CD14-positive monocyte (primary cell): ENCODE results near the gene RASSF7. TPM values are rescaled to one million over a fixed set of nuclear protein-coding genes. Genes with fewer than 3 reads are reported as not detected.

Source experiments
- DNase-seq, 3 donors: peaks; one replicate each; pipeline ENCODE4 v3.0.0-alpha.2; 2011 to 2022
- H2AFZ ChIP-seq: 2 replicates; pipeline ENCODE4 v1.6.0; 2012; ENCODE audit warnings: mild to moderate bottlenecking, low read depth, low read length, inconsistent platforms; ENCODE audit not compliant: insufficient read depth, poor library complexity, severe bottlenecking
- H3K27ac ChIP-seq, 2 donors: 1 replicate in 1 of 2; 2 replicates in 1 of 2; pipeline ENCODE4 v1.5.1; 2012 to 2013; ENCODE audit warnings: low read length in 2 of 2, control low read depth in 1 of 2, inconsistent platforms in 1 of 2, low read depth in 1 of 2, mild to moderate bottlenecking in 1 of 2
- H3K27me3 ChIP-seq, 2 donors: one replicate each; pipeline versions ENCODE4 v1.6.0 to v1.6.1; 2011 to 2013; ENCODE audit warnings: low read length in 2 of 2; ENCODE audit not compliant: control insufficient read depth in 2 of 2, insufficient read depth in 2 of 2
- H3K36me3 ChIP-seq, 2 donors: replicated peaks in 1 of 2; 1 replicate in 1 of 2; 2 replicates in 1 of 2; pipeline versions ENCODE4 v1.5.1 to v1.6.1; 2012 to 2013; ENCODE audit warnings: low read length in 2 of 2, control low read depth in 1 of 2, inconsistent platforms in 1 of 2, mild to moderate bottlenecking in 1 of 2; ENCODE audit not compliant: insufficient read depth in 2 of 2, control insufficient read depth in 1 of 2
- H3K4me1 ChIP-seq, 2 donors: 1 replicate in 1 of 2; 2 replicates in 1 of 2; pipeline versions ENCODE4 v1.5.1 to v1.6.1; 2012 to 2013; ENCODE audit warnings: low read length in 2 of 2, control low read depth in 1 of 2, inconsistent platforms in 1 of 2, mild to moderate bottlenecking in 1 of 2, moderate library complexity in 1 of 2; ENCODE audit not compliant: insufficient read depth in 2 of 2, control insufficient read depth in 1 of 2
- H3K4me2 ChIP-seq: replicated peaks from 2 replicates; pipeline ENCODE3; 2012; ENCODE audit warnings: low read length, moderate library complexity, mild to moderate bottlenecking; ENCODE audit not compliant: poor library complexity, severe bottlenecking; ENCODE audit errors: extremely low read depth
- H3K4me3 ChIP-seq, 3 experiments: fragments of 200-600 bp in 1 of 3; sonication (generic) in 1 of 3; replicated peaks in 1 of 3; 1 replicate in 2 of 3; 2 replicates in 1 of 3; pipeline ENCODE4 v1.5.1; 2011 to 2013; ENCODE audit warnings: low read length in 3 of 3, mild to moderate bottlenecking in 3 of 3, control low read depth in 2 of 3, low read depth in 2 of 3, inconsistent platforms in 1 of 3, moderate library complexity in 1 of 3
- H3K79me2 ChIP-seq: 2 replicates; pipeline ENCODE4 v1.6.0; 2012; ENCODE audit warnings: mild to moderate bottlenecking, control low read depth, inconsistent platforms, low read length, moderate library complexity; ENCODE audit not compliant: insufficient read depth
- H3K9ac ChIP-seq: 2 replicates; pipeline ENCODE4 v1.6.0; 2017; ENCODE audit warnings: low read length, mild to moderate bottlenecking; ENCODE audit not compliant: insufficient read depth, poor library complexity, severe bottlenecking
- H3K9me3 ChIP-seq, 2 donors: replicated peaks in 1 of 2; 1 replicate in 1 of 2; 2 replicates in 1 of 2; pipeline versions ENCODE4 v1.5.1 to v1.6.1; 2012 to 2013; ENCODE audit warnings: low read length in 2 of 2, control low read depth in 1 of 2; ENCODE audit not compliant: control insufficient read depth in 1 of 2, insufficient read depth in 1 of 2
- H4K20me1 ChIP-seq: 2 replicates; pipeline ENCODE4 v1.6.0; 2012; ENCODE audit warnings: mild to moderate bottlenecking, low read length, control low read depth, moderate library complexity; ENCODE audit not compliant: insufficient read depth
- H3K27ac Mint-ChIP-seq, 7 donors: one replicate each; pipeline ENCODE4 v1.8.0; 2020; ENCODE audit warnings: mild to moderate bottlenecking in 7 of 7, mixed read lengths in 7 of 7, moderate library complexity in 6 of 7, inconsistent platforms in 2 of 7
- H3K27me3 Mint-ChIP-seq, 3 donors: one replicate each; pipeline ENCODE4 v1.8.0; 2021 to 2022; ENCODE audit warnings: low read depth in 3 of 3, mild to moderate bottlenecking in 3 of 3, mixed read lengths in 3 of 3, moderate library complexity in 3 of 3, inconsistent platforms in 1 of 3
- H3K36me3 Mint-ChIP-seq, 2 donors: one replicate each; pipeline ENCODE4 v1.8.0; 2020; ENCODE audit warnings: mixed read lengths in 2 of 2, inconsistent platforms in 1 of 2, mild to moderate bottlenecking in 1 of 2
- H3K4me1 Mint-ChIP-seq: one replicate; pipeline ENCODE4 v1.8.0; 2020; ENCODE audit warnings: mild to moderate bottlenecking, mixed read lengths
- H3K4me3 Mint-ChIP-seq, 2 donors: one replicate each; pipeline ENCODE4 v1.8.0; 2020; ENCODE audit warnings: mild to moderate bottlenecking in 2 of 2, mixed read lengths in 2 of 2, moderate library complexity in 1 of 2
- H3K9me3 Mint-ChIP-seq, 7 donors: one replicate each; pipeline ENCODE4 v1.8.0; 2020 to 2022; ENCODE audit warnings: mixed read lengths in 7 of 7, mild to moderate bottlenecking in 6 of 7, moderate library complexity in 6 of 7, inconsistent platforms in 2 of 7
- CTCF ChIP-seq: fragments of 200-600 bp; IDR thresholded peaks from one replicate; pipeline ENCODE4 v1.8.0; 2022; ENCODE audit warnings: antibody characterized with exemption, mild to moderate bottlenecking
- WGBS: methylation state at CpG from one replicate; pipeline ENCODE4 v1.1.5; 2013; ENCODE audit warnings: missing lambda C conversion rate; ENCODE audit not compliant: insufficient coverage; 5-methylcytosine and 5-hydroxymethylcytosine counted together
- intact Hi-C, 2 donors: fragments of 100-400 bp; cut with micrococcal nuclease; formaldehyde crosslinking; loops; one replicate each; pipeline versions ENCODE4 v1.15.0 to v1.15.1; 2023
- polyA plus RNA-seq, 3 donors: library from polyadenylated mRNA; depleted of rRNA in 1 of 3; unstranded in 2 of 3; stranded (reverse) in 1 of 3; fragments of 300-500 nt in 2 of 3; fragments of >200 nt in 1 of 3; fragmentation: Illumina TruSeq in 2 of 3; gene quantifications; 1 replicate in 2 of 3; 2 replicates in 1 of 3; pipeline ENCODE4 v1.2.3, GENCODE V29; 2012 to 2021

RASSF7 gene
- polyA plus RNA-seq, 3 donors, result 10.0 to 26.5 (median 12.4) TPM

GRCh38 chr11:531919-532526 is 28.7 kb upstream of the RASSF7 start:
- Mint-ChIP-seq H3K36me3 (peaks cover 15% of the 10 kb centered on the region in 2 donors), H3K27ac (peak overlapping the region in 3 of 7 donors; percentile 30 to 59 (median 54)), H3K9me3 (peaks cover 0 to 2% (median 0%) of the 10 kb centered on the region in 7 donors), H3K4me3 (no peak overlapping the region), H3K27me3 (peaks cover 4 to 10% (median 7%) of the 10 kb centered on the region in 3 donors), H3K4me1 (peaks cover 8% of the 10 kb centered on the region)
- peaks cover 22 to 27% of the 10 kb centered on the region in 2 donors for H3K4me1 ChIP-seq
- no peak overlapping the region for H3K4me3 ChIP-seq
- no peak for DNase-seq
- no peak overlapping the region for H3K4me2 ChIP-seq
- no peak overlapping the region for H3K9ac ChIP-seq
- intact Hi-C loops, result no loop called here
- H2AFZ ChIP-seq, result no peak overlapping the region
- 85% methylated on average over 8 of the region's 18 CpGs for WGBS
- H4K20me1 ChIP-seq, result peaks cover 26% of the 10 kb centered on the region
- H3K27ac ChIP-seq, result no peak overlapping the region
- peaks cover 20 to 23% of the 10 kb centered on the region in 2 donors for H3K36me3 ChIP-seq
- peaks cover 12% of the 10 kb centered on the region for H3K79me2 ChIP-seq
- TF ChIP-seq CTCF, result no peak
- H3K27me3 ChIP-seq, result peaks cover 0 to 6% of the 10 kb centered on the region in 2 donors
- H3K9me3 ChIP-seq, result no peaks in the 10 kb centered on the region

- Mint-ChIP-seq H3K36me3 (peaks cover 15% of the 10 kb centered on the region in 2 donors), H3K27me3 (peaks cover 4 to 15% (median 10%) of the 10 kb centered on the region in 3 donors), H3K4me3 (no peak overlapping the region), H3K27ac (no peak overlapping the region), H3K9me3 (peaks cover 0 to 2% (median 0%) of the 10 kb centered on the region in 7 donors), H3K4me1 (peaks cover 8% of the 10 kb centered on the region)
- H3K9me3 ChIP-seq, result no peaks in the 10 kb centered on the region
- H3K4me1 ChIP-seq, result peaks cover 27 to 33% of the 10 kb centered on the region in 2 donors
- H4K20me1 ChIP-seq, result peaks cover 26% of the 10 kb centered on the region
- TF ChIP-seq CTCF, result no peak
- no peak for DNase-seq
- H2AFZ ChIP-seq, result no peak overlapping the region
- H3K9ac ChIP-seq, result no peak overlapping the region
- H3K27ac ChIP-seq, result no peak overlapping the region
- intact Hi-C loops, result no loop called here
- no peak overlapping the region for H3K4me2 ChIP-seq
- 95% methylated on average over 18 of the region's 23 CpGs for WGBS
- H3K27me3 ChIP-seq, result peaks cover 0 to 12% of the 10 kb centered on the region in 2 donors
- H3K79me2 ChIP-seq, result peaks cover 12% of the 10 kb centered on the region
- peaks cover 20 to 23% of the 10 kb centered on the region in 2 donors for H3K36me3 ChIP-seq
- no peak overlapping the region for H3K4me3 ChIP-seq
Observed at GRCh38 chr11:532527-532985, 28.2 kb upstream of the RASSF7 start.
